Type B pancreatic cell (in vitro differentiated cells): ENCODE data around the gene NCKAP1. TPM values are rescaled to one million over a fixed set of nuclear protein-coding genes. Genes with fewer than 3 reads are reported as not detected.

Source experiments
- DNase-seq: peaks from one replicate; pipeline ENCODE4 v3.0.0; 2021; ENCODE audit warnings: mixed read lengths; ENCODE audit not compliant: unreplicated experiment; ENCODE audit errors: extremely low spot score
- H3K27ac Mint-ChIP-seq: 2 replicates; pipeline ENCODE4 v1.8.0; 2021; ENCODE audit warnings: mild to moderate bottlenecking, mixed read lengths
- H3K27me3 Mint-ChIP-seq: 2 replicates; pipeline ENCODE4 v1.8.0; 2021; ENCODE audit warnings: mixed read lengths
- H3K36me3 Mint-ChIP-seq: 2 replicates; pipeline ENCODE4 v1.8.0; 2021; ENCODE audit warnings: mixed read lengths
- H3K4me1 Mint-ChIP-seq: one replicate; pipeline ENCODE4 v1.8.0; 2021; ENCODE audit warnings: mixed read lengths; ENCODE audit not compliant: unreplicated experiment
- H3K4me3 Mint-ChIP-seq: 2 replicates; pipeline ENCODE4 v1.8.0; 2021; ENCODE audit warnings: mild to moderate bottlenecking, mixed read lengths
- H3K9me3 Mint-ChIP-seq: 2 replicates; pipeline ENCODE4 v1.8.0; 2021; ENCODE audit warnings: mixed read lengths
- long read RNA-seq: library from polyadenylated mRNA; unstranded; transcript quantifications from one replicate; pipeline ENCODE4 v2.0.0, GENCODE V29; 2020
- total RNA-seq: library from RNA; stranded (reverse); gene quantifications from 2 replicates; pipeline ENCODE4 v1.2.1, GENCODE V29; 2021; ENCODE audit warnings: low replicate concordance
- TF ChIP-seq, protein P1 (sequence below): fragments of 200-600 bp; sonication (generic); conservative IDR thresholded peaks from 2 replicates; pipeline ENCODE4 v1.5.0; 2021; ENCODE audit warnings: antibody characterized with exemption, mild to moderate bottlenecking

Gene NCKAP1
- 104 and 131 TPM in 2 replicates for total RNA-seq
- long read RNA-seq, partial matches to known transcripts: 33 of 38 reads
- long read RNA-seq, other reads (novel, unspliced or antisense): 5 of 38 reads

GRCh38 chr2:183038341-183039300 lies at the start of gene NCKAP1:
TSS of gene NCKAP1 (minus strand) at chr2:183038457. CDS start at chr2:183038099, 358 bp downstream.
- TF ChIP-seq, protein P1, sequence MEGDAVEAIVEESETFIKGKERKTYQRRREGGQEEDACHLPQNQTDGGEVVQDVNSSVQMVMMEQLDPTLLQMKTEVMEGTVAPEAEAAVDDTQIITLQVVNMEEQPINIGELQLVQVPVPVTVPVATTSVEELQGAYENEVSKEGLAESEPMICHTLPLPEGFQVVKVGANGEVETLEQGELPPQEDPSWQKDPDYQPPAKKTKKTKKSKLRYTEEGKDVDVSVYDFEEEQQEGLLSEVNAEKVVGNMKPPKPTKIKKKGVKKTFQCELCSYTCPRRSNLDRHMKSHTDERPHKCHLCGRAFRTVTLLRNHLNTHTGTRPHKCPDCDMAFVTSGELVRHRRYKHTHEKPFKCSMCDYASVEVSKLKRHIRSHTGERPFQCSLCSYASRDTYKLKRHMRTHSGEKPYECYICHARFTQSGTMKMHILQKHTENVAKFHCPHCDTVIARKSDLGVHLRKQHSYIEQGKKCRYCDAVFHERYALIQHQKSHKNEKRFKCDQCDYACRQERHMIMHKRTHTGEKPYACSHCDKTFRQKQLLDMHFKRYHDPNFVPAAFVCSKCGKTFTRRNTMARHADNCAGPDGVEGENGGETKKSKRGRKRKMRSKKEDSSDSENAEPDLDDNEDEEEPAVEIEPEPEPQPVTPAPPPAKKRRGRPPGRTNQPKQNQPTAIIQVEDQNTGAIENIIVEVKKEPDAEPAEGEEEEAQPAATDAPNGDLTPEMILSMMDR: peak; percentile 96
- Mint-ChIP-seq H3K4me3 (peak within 1 kb of the TSS; percentile 95), H3K27ac (peak within 1 kb of the TSS; percentile 99), H3K27me3 (peaks cover 16% of the 10 kb centered on the region), H3K36me3 (no peaks in the 10 kb centered on the region), H3K4me1 (peaks cover 28% of the 10 kb centered on the region), H3K9me3 (no peaks in the 10 kb centered on the region)
- peak; percentile 98 for DNase-seq

DNA sequence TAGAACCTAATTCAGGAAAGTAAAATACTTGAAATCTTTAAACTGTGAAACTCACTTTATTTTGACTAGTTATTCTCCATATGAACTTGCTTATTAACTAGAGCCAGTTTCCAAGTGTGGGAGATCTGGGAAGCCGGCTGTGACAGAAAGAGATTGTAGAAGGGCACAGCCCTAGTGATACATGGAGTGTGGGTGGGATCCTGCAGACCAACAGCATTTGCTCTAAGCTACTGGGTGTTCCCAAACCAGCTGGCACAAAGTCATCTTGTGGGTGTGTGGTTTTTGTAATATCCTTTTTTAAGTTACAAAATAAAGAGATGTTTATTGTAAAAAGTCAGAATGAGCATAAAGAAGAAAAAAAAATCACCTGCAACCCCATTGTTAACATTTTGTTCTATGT lies 43.7 kb upstream of the NCKAP1 start:
- no peak for DNase-seq
- TF ChIP-seq, protein P1: no peak
- H3K27ac Mint-ChIP-seq: no peak overlapping the region
- H3K27me3 Mint-ChIP-seq: no peaks in the 10 kb centered on the region
- no peaks in the 10 kb centered on the region for H3K36me3 Mint-ChIP-seq
- H3K9me3 Mint-ChIP-seq: no peaks in the 10 kb centered on the region
- H3K4me3 Mint-ChIP-seq: no peak overlapping the region
- peaks cover 8% of the 10 kb centered on the region for H3K4me1 Mint-ChIP-seq

- H3K4me3 Mint-ChIP-seq: peak overlapping the region; percentile 95
- H3K27ac Mint-ChIP-seq: peak overlapping the region; percentile 88
- TF ChIP-seq, protein P1: no peak
- H3K36me3 Mint-ChIP-seq: no peaks in the 10 kb centered on the region
- peaks cover 8% of the 10 kb centered on the region for H3K4me1 Mint-ChIP-seq
- H3K9me3 Mint-ChIP-seq: no peaks in the 10 kb centered on the region
- H3K27me3 Mint-ChIP-seq: no peaks in the 10 kb centered on the region
- DNase-seq: no peak
Observed at GRCh38 chr2:183079139-183079775, 41.0 kb upstream of the NCKAP1 start.

- no peaks in the 10 kb centered on the region for H3K9me3 Mint-ChIP-seq
- peaks cover 8% of the 10 kb centered on the region for H3K4me1 Mint-ChIP-seq
- no peaks in the 10 kb centered on the region for H3K36me3 Mint-ChIP-seq
- no peaks in the 10 kb centered on the region for H3K27me3 Mint-ChIP-seq
- H3K27ac Mint-ChIP-seq: peak within 1 kb of the TSS; percentile 88
- TF ChIP-seq, protein P1: no peak
- DNase-seq: peak; percentile 88
- peak within 1 kb of the TSS; percentile 95 for H3K4me3 Mint-ChIP-seq
Observed at GRCh38 chr2:183078464-183079138, 40.3 kb upstream of the NCKAP1 start, which contains the start of gene DUSP19. TSS of gene DUSP19 (plus strand) at chr2:183078747. CDS start at chr2:183078934, 187 bp downstream.

- Mint-ChIP-seq H3K4me1 (peaks cover 8% of the 10 kb centered on the region), H3K36me3 (no peaks in the 10 kb centered on the region), H3K27me3 (no peaks in the 10 kb centered on the region), H3K4me3 (peak overlapping the region; percentile 95), H3K9me3 (no peaks in the 10 kb centered on the region), H3K27ac (peak overlapping the region; percentile 88)
- no peak for DNase-seq
- TF ChIP-seq, protein P1: no peak
Observed at GRCh38 chr2:183078163-183078463, 39.9 kb upstream of the NCKAP1 start.
